ENCODE data around the gene CPB2. TPM values are rescaled to one million over a fixed set of nuclear protein-coding genes. Genes with fewer than 3 reads are reported as not detected.

The CPB2 gene
- total RNA-seq, 2 donors from 2014 or later, result not detected

DNA sequence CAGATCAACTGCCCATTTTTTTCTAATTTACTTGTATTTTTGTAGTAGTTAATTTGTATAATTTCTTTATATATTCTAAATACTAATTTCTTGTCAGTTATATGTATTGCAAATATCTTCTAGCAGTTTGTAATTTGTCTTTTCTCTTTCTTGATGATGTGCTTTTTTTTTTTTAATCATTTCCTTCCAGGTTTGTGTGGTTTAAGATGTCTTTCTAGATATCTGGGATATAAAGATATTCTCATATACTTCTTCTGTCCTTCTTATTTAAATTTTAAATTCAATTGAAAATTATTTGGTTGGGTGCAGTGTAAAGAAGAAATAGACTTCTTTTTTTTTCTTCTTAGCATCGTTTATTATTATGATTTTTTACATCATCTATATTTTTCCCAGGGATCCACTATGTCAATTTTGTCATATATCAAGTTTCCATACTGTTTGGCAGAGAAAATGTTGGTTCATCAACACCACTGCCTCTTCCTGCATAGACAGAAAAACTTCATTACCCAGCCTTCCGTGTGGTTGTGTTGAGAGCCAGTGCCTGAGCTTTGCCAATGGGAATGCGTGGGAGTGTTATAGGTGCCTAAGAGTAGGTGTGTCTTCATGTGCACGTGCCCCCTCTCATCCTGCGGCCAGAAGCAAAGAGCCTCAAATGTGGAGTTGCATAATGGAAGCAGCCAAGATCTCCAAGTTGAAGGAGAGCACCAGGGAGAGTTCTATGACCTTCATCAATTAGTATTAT is 15.8 kb downstream of the CPB2 start:
- Histone ChIP-seq H3K4me1 (no peaks in the 10 kb centered on the region), H3K27me3 (no peaks in the 10 kb centered on the region), H3K9me3 (no peaks in the 10 kb centered on the region), H3K4me3 (no peak overlapping the region), H3K36me3 (no peaks in the 10 kb centered on the region), H3K27ac (no peak overlapping the region)
- TF ChIP-seq CTCF (IDR thresholded peaks at IDR 0.05), result no peak
- no peak for DNase-seq (ENCODE audit: low spot score)

DNA sequence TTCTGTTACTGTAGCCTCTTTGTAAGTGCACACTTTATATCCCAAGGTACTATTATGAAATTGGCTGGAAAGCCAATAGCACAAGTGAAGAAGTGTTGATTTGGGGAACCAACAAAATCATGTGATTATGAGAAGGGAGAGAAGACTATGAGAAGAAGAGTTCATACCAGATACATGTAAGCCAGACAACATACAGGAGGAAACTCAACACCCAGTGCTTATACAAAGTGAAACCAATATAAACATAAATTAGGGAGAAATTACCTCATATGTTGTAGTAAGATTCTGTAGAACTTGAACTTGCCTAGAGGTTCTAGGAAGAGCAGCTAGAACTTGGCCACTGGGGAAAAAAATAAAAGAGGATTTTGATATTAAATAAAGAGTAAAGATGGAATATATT is 17.4 kb downstream of the CPB2 start:
- Histone ChIP-seq H3K4me1 (no peaks in the 10 kb centered on the region), H3K4me3 (no peak overlapping the region), H3K27ac (no peak overlapping the region), H3K36me3 (no peaks in the 10 kb centered on the region), H3K9me3 (no peaks in the 10 kb centered on the region), H3K27me3 (no peaks in the 10 kb centered on the region)
- no peak for DNase-seq (ENCODE audit: low spot score)
- TF ChIP-seq CTCF (IDR thresholded peaks at IDR 0.05), result no peak

DNA sequence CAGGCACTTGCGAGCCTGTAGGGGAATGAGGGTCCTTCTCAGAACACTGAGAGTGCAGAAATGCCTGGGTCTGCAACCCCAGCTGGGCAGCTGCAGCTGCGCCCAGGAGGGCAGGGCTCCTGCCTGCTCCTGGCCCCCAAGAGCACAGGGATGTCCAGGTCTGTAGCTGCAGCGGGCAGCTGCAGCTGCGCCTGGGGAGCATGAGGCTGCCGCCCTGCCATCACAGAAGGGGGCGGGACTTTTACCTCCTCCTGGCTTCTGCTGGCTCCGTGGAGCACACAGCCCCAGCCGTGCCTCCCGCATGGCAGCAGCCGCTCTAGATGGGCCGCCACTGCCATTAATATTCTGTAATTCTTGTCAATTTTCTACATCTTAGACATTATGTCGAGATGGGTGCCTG is 17.8 kb downstream of the CPB2 start:
- no peaks in the 10 kb centered on the region for H3K4me1 ChIP-seq
- H3K36me3 ChIP-seq, result no peaks in the 10 kb centered on the region
- no peak for TF ChIP-seq CTCF (IDR thresholded peaks at IDR 0.05)
- H3K4me3 ChIP-seq, result no peak overlapping the region
- H3K27me3 ChIP-seq, result no peaks in the 10 kb centered on the region
- DNase-seq (ENCODE audit: low spot score), result no peak
- H3K9me3 ChIP-seq, result no peaks in the 10 kb centered on the region
- no peak overlapping the region for H3K27ac ChIP-seq

GRCh38 chr13:46086421-46086922 is 18.4 kb downstream of the CPB2 start:
- no peak for DNase-seq (ENCODE audit: low spot score)
- no peaks in the 10 kb centered on the region for H3K4me1 ChIP-seq
- no peak for TF ChIP-seq CTCF (IDR thresholded peaks at IDR 0.05)

GRCh38 chr13:46085737-46086136 is 19.1 kb downstream of the CPB2 start:
- no peak overlapping the region for H3K4me3 ChIP-seq
- H3K27me3 ChIP-seq, result no peaks in the 10 kb centered on the region
- no peak for TF ChIP-seq CTCF (IDR thresholded peaks at IDR 0.05)
- H3K36me3 ChIP-seq, result no peaks in the 10 kb centered on the region
- H3K4me1 ChIP-seq, result no peaks in the 10 kb centered on the region
- no peak overlapping the region for H3K27ac ChIP-seq
- no peak for DNase-seq (ENCODE audit: low spot score)
- no peaks in the 10 kb centered on the region for H3K9me3 ChIP-seq

More at GRCh38 chr13:46086421-46086922, 18.4 kb downstream of the CPB2 start:
- no peaks in the 10 kb centered on the region for H3K36me3 ChIP-seq
- H3K27me3 ChIP-seq, result no peaks in the 10 kb centered on the region
- H3K4me3 ChIP-seq, result no peak overlapping the region
- H3K27ac ChIP-seq, result no peak overlapping the region
- H3K9me3 ChIP-seq, result no peaks in the 10 kb centered on the region

- H3K27me3 ChIP-seq, result no peaks in the 10 kb centered on the region
- no peaks in the 10 kb centered on the region for H3K9me3 ChIP-seq
- H3K27ac ChIP-seq, result no peak overlapping the region
- H3K36me3 ChIP-seq, result no peaks in the 10 kb centered on the region
- H3K4me1 ChIP-seq, result no peaks in the 10 kb centered on the region
- H3K4me3 ChIP-seq, result no peak overlapping the region
- DNase-seq (ENCODE audit: low spot score), result no peak
- TF ChIP-seq CTCF (IDR thresholded peaks at IDR 0.05), result no peak
Measured at GRCh38 chr13:46082324-46082723, 22.5 kb downstream of the CPB2 start.

Measured in right atrium auricular region (tissue), 2 donors.